Measurements from ENCODE around the gene DCST2. TPM values are rescaled to one million over a fixed set of nuclear protein-coding genes. Genes with fewer than 3 reads are reported as not detected.

DCST2 gene
- total RNA-seq, 4 donors from 2014 or later, result 0.90 to 4.2 (median 1.7) TPM

- Histone ChIP-seq H3K4me3 (no peak overlapping the region), H3K4me1 (peaks cover 0 to 79% (median 70%) of the 10 kb centered on the region in 4 donors), H3K36me3 (no peaks in the 10 kb centered on the region), H3K9me3 (no peaks in the 10 kb centered on the region), H3K27me3 (no peaks in the 10 kb centered on the region), H3K27ac (peak overlapping the region; percentile 88 to 99 (median 98))
- 45 to 58% methylated on average over 2 of the region's 2 CpGs for WGBS, 2 donors
- no peak for TF ChIP-seq CTCF (IDR thresholded peaks at IDR 0.05)
- TF ChIP-seq POLR2A (IDR thresholded peaks at IDR 0.05), result no peak
- TF ChIP-seq EP300 (IDR thresholded peaks at IDR 0.05), result peak in 1 of 2 donors; percentile 12
- DNase-seq (ENCODE audit: low spot score in 2 of 2), result no peak
These were observed 26.9 kb downstream of the DCST2 start for GRCh38 chr1:155006601-155007101.

- peak in 1 of 2 donors; percentile 58 for DNase-seq (ENCODE audit: low spot score in 2 of 2)
These were observed 28.2 kb downstream of the DCST2 start for GRCh38 chr1:155005076-155006011.

GRCh38 chr1:155004352-155005075 is 29.1 kb downstream of the DCST2 start:
- peak overlapping the region; percentile 88 to 99 (median 98) for H3K27ac ChIP-seq
- TF ChIP-seq CTCF (IDR thresholded peaks at IDR 0.05) (no peak), EP300 (IDR thresholded peaks at IDR 0.05) (no peak), POLR2A (IDR thresholded peaks at IDR 0.05) (no peak)
- H3K4me3 ChIP-seq, result peak overlapping the region; percentile 58 to 94 (median 78)
- no peaks in the 10 kb centered on the region for H3K9me3 ChIP-seq
- DNase-seq (ENCODE audit: low spot score in 2 of 2), result no peak
- 29 to 34% methylated on average over 5 of the region's 5 CpGs for WGBS, 2 donors
- no peaks in the 10 kb centered on the region for H3K27me3 ChIP-seq
- peaks cover 0 to 66% (median 57%) of the 10 kb centered on the region in 4 donors for H3K4me1 ChIP-seq
- H3K36me3 ChIP-seq, result no peaks in the 10 kb centered on the region

More at GRCh38 chr1:155005076-155006011, 28.2 kb downstream of the DCST2 start:
- no peak for TF ChIP-seq POLR2A (IDR thresholded peaks at IDR 0.05)
- peak; percentile 18 to 40 for TF ChIP-seq EP300 (IDR thresholded peaks at IDR 0.05)
- no peak for TF ChIP-seq CTCF (IDR thresholded peaks at IDR 0.05)
- Histone ChIP-seq H3K27me3 (no peaks in the 10 kb centered on the region), H3K4me1 (peaks cover 0 to 66% (median 57%) of the 10 kb centered on the region in 4 donors), H3K27ac (peak overlapping the region; percentile 88 to 99 (median 98)), H3K9me3 (no peaks in the 10 kb centered on the region), H3K4me3 (peak overlapping the region in 3 of 4 donors; percentile 58 to 94 (median 85)), H3K36me3 (no peaks in the 10 kb centered on the region)
- WGBS, 2 donors, result 23 to 31% methylated on average over 14 to 17 of the region's 17 CpGs

GRCh38 chr1:155003766-155004351 is 29.7 kb downstream of the DCST2 start:
- Histone ChIP-seq H3K27ac (peak overlapping the region; percentile 88 to 99 (median 98)), H3K27me3 (no peaks in the 10 kb centered on the region), H3K36me3 (no peaks in the 10 kb centered on the region), H3K4me1 (peaks cover 0 to 66% (median 59%) of the 10 kb centered on the region in 4 donors), H3K9me3 (no peaks in the 10 kb centered on the region), H3K4me3 (peak overlapping the region; percentile 58 to 94 (median 78))
- 1 to 8% methylated on average over 9 to 21 of the region's 34 CpGs for WGBS, 2 donors
- TF ChIP-seq EP300 (IDR thresholded peaks at IDR 0.05) (peak in 1 of 2 donors; percentile 40), CTCF (IDR thresholded peaks at IDR 0.05) (no peak), POLR2A (IDR thresholded peaks at IDR 0.05) (peak in 1 of 2 donors; percentile 16)
- peak in 1 of 2 donors; percentile 56 for DNase-seq (ENCODE audit: low spot score in 2 of 2)
